Mucosa of rectum (tissue), 2 donors: ENCODE data around the gene GXYLT1.
"Not testable (repeated sequence)": the region's sequence is repeated elsewhere in the genome, so short reads cannot be mapped to it uniquely, and the experiment has no call there.

ENCODE experiments used
- H3K27ac ChIP-seq, 2 donors: one replicate each; pipeline ENCODE4 v1.7.0; 2013; ENCODE audit warnings: inconsistent platforms in 2 of 2, low read depth in 2 of 2, low read length in 2 of 2
- H3K27me3 ChIP-seq, 2 donors: one replicate each; pipeline ENCODE4 v1.7.0; 2013; ENCODE audit warnings: low read length in 2 of 2; ENCODE audit not compliant: control insufficient read depth in 2 of 2, insufficient read depth in 2 of 2
- H3K36me3 ChIP-seq, 2 donors: one replicate each; pipeline ENCODE4 v1.7.0; 2013; ENCODE audit warnings: low read length in 2 of 2; ENCODE audit not compliant: control insufficient read depth in 2 of 2, insufficient read depth in 2 of 2
- H3K4me1 ChIP-seq, 2 donors: one replicate each; pipeline ENCODE4 v1.7.0; 2013; ENCODE audit warnings: low read length in 2 of 2, mild to moderate bottlenecking in 1 of 2; ENCODE audit not compliant: control insufficient read depth in 2 of 2, insufficient read depth in 2 of 2
- H3K4me3 ChIP-seq, 2 donors: one replicate each; pipeline ENCODE4 v1.7.0; 2013; ENCODE audit warnings: low read length in 2 of 2
- H3K9ac ChIP-seq, 2 donors: one replicate each; pipeline ENCODE4 v1.7.0; 2013; ENCODE audit warnings: low read length in 2 of 2, low read depth in 1 of 2, mild to moderate bottlenecking in 1 of 2
- H3K9me3 ChIP-seq, 2 donors: one replicate each; pipeline ENCODE4 v1.7.0; 2013; ENCODE audit warnings: low read length in 2 of 2; ENCODE audit not compliant: control insufficient read depth in 2 of 2
- donor health status: healthy.
- donor health status: Normal muscosa, but diverticular disease.

Gene GXYLT1

DNA sequence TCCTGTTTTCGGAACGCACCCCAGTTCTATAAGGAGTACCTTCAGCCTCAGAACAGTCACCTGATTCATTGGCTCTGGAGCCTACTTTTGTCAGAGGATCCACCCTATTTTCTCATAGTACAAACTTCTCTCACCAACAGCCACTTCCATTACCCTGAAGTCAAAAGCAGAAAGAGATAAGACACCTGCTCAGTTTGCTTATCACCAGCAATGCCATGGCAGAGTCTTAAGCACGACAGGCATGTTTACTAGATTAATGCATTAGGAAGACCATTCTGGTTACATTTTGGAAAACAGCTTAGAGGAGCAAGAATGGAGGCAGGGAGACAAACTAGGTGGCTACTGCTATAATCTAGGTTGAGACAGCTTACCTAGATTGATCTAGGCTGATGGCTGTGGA lies 67.7 kb downstream of the GXYLT1 start:
- H3K4me3 ChIP-seq, result no peak overlapping the region
- H3K27me3 ChIP-seq, result no peaks in the 10 kb centered on the region
- H3K4me1 ChIP-seq, result no peaks in the 10 kb centered on the region
- no peaks in the 10 kb centered on the region for H3K36me3 ChIP-seq
- no peaks in the 10 kb centered on the region for H3K9me3 ChIP-seq
- no peak overlapping the region for H3K27ac ChIP-seq
- no peak overlapping the region for H3K9ac ChIP-seq

GRCh38 chr12:42070036-42070435 lies 74.6 kb downstream of the GXYLT1 start:
- H3K9me3 ChIP-seq, result no peaks in the 10 kb centered on the region
- no peak overlapping the region for H3K9ac ChIP-seq
- no peaks in the 10 kb centered on the region for H3K27me3 ChIP-seq

GRCh38 chr12:42059127-42059526 lies 85.5 kb downstream of the GXYLT1 start:
- no peaks in the 10 kb centered on the region for H3K4me1 ChIP-seq
- H3K4me3 ChIP-seq, result no peak overlapping the region
- no peaks in the 10 kb centered on the region for H3K27me3 ChIP-seq
- H3K9ac ChIP-seq, result no peak overlapping the region
- H3K36me3 ChIP-seq, result no peaks in the 10 kb centered on the region
- no peak overlapping the region for H3K27ac ChIP-seq
- H3K9me3 ChIP-seq, result no peaks in the 10 kb centered on the region

More at GRCh38 chr12:42070036-42070435, 74.6 kb downstream of the GXYLT1 start:
- no peaks in the 10 kb centered on the region for H3K4me1 ChIP-seq
- H3K4me3 ChIP-seq, result no peak overlapping the region
- H3K27ac ChIP-seq, result no peak overlapping the region
- no peaks in the 10 kb centered on the region for H3K36me3 ChIP-seq

- Histone ChIP-seq H3K27me3 (no peaks in the 10 kb centered on the region), H3K27ac (no peak overlapping the region)
These were observed 88.5 kb downstream of the GXYLT1 start for GRCh38 chr12:42056130-42056529.

GRCh38 chr12:42053456-42053855 lies 91.2 kb downstream of the GXYLT1 start:
- Histone ChIP-seq H3K36me3 (no peaks in the 10 kb centered on the region), H3K27ac (no peak overlapping the region), H3K9me3 (no peaks in the 10 kb centered on the region), H3K9ac (no peak overlapping the region), H3K4me3 (no peak overlapping the region), H3K27me3 (no peaks in the 10 kb centered on the region), H3K4me1 (no peaks in the 10 kb centered on the region)

More at GRCh38 chr12:42056130-42056529, 88.5 kb downstream of the GXYLT1 start:
- H3K36me3 ChIP-seq, result no peaks in the 10 kb centered on the region
- no peaks in the 10 kb centered on the region for H3K9me3 ChIP-seq
- H3K4me3 ChIP-seq, result no peak overlapping the region
- H3K9ac ChIP-seq, result no peak overlapping the region
- H3K4me1 ChIP-seq, result no peaks in the 10 kb centered on the region

GRCh38 chr12:42048980-42049379 lies 95.7 kb downstream of the GXYLT1 start:
- not testable (repeated sequence) for H3K9ac ChIP-seq, H3K27me3 ChIP-seq, H3K9me3 ChIP-seq, H3K4me1 ChIP-seq, H3K36me3 ChIP-seq, H3K4me3 ChIP-seq, H3K27ac ChIP-seq

- H3K36me3 ChIP-seq, result no peaks in the 10 kb centered on the region
- no peak overlapping the region for H3K4me3 ChIP-seq
- no peaks in the 10 kb centered on the region for H3K27me3 ChIP-seq
- H3K9me3 ChIP-seq, result no peaks in the 10 kb centered on the region
- no peaks in the 10 kb centered on the region for H3K4me1 ChIP-seq
- H3K9ac ChIP-seq, result no peak overlapping the region
- H3K27ac ChIP-seq, result no peak overlapping the region
These were observed 105.1 kb downstream of the GXYLT1 start for GRCh38 chr12:42039577-42039976.

GRCh38 chr12:42039176-42039575 lies 105.5 kb downstream of the GXYLT1 start:
- no peaks in the 10 kb centered on the region for H3K9me3 ChIP-seq
- H3K9ac ChIP-seq, result no peak overlapping the region
- H3K4me3 ChIP-seq, result no peak overlapping the region
- no peaks in the 10 kb centered on the region for H3K4me1 ChIP-seq
- H3K27ac ChIP-seq, result no peak overlapping the region
- H3K27me3 ChIP-seq, result no peaks in the 10 kb centered on the region
- H3K36me3 ChIP-seq, result no peaks in the 10 kb centered on the region

- Histone ChIP-seq H3K9me3 (no peaks in the 10 kb centered on the region), H3K4me3 (no peak overlapping the region), H3K4me1 (no peaks in the 10 kb centered on the region), H3K9ac (no peak overlapping the region), H3K36me3 (no peaks in the 10 kb centered on the region), H3K27me3 (no peaks in the 10 kb centered on the region), H3K27ac (no peak overlapping the region)
These were observed 112.7 kb downstream of the GXYLT1 start for GRCh38 chr12:42031847-42032564.
